ENCODE data around the gene LLCFC1.

- no peak for TF ChIP-seq CTCF (IDR thresholded peaks at IDR 0.05)
- no peak for TF ChIP-seq POLR2A (IDR thresholded peaks at IDR 0.05)
These were observed 26.2 kb upstream of the LLCFC1 start for GRCh38 chr7:142913051-142913450.
